Activated CD4-positive, alpha-beta T cell treated with anti-CD3 and anti-CD28 coated beads, Interleukin-2, amount 10 ng/mL, durations not matched to agents 24 days and 14 days (primary cell): ENCODE results near the gene LNX1. TPM values are rescaled to one million over a fixed set of nuclear protein-coding genes. Genes with fewer than 3 reads are reported as not detected.

Source experiments
- DNase-seq: peaks from one replicate; pipeline ENCODE4 v3.0.0; 2022
- H3K27ac Mint-ChIP-seq: one replicate; pipeline ENCODE4 v1.8.0; 2022; ENCODE audit warnings: mild to moderate bottlenecking, mixed read lengths
- H3K27me3 Mint-ChIP-seq: one replicate; pipeline ENCODE4 v1.8.0; 2022; ENCODE audit warnings: mixed read lengths
- H3K36me3 Mint-ChIP-seq: one replicate; pipeline ENCODE4 v1.8.0; 2022; ENCODE audit warnings: low read depth, mild to moderate bottlenecking, mixed read lengths
- H3K4me1 Mint-ChIP-seq: one replicate; pipeline ENCODE4 v1.8.0; 2021; ENCODE audit warnings: mixed read lengths
- H3K4me3 Mint-ChIP-seq: one replicate; pipeline ENCODE4 v1.8.0; 2022; ENCODE audit warnings: mild to moderate bottlenecking, moderate library complexity, mixed read lengths
- H3K9me3 Mint-ChIP-seq: one replicate; pipeline ENCODE4 v1.8.0; 2021; ENCODE audit warnings: mixed read lengths
- intact Hi-C: fragments of 100-400 bp; cut with micrococcal nuclease; formaldehyde crosslinking; loops from one replicate; pipeline ENCODE4 v1.15.1; 2023
- total RNA-seq: library from RNA; stranded (reverse); gene quantifications from 2 replicates; pipeline ENCODE4 v1.2.3, GENCODE V29; 2022

The LNX1 gene
- not detected in 2 replicates for total RNA-seq

DNA sequence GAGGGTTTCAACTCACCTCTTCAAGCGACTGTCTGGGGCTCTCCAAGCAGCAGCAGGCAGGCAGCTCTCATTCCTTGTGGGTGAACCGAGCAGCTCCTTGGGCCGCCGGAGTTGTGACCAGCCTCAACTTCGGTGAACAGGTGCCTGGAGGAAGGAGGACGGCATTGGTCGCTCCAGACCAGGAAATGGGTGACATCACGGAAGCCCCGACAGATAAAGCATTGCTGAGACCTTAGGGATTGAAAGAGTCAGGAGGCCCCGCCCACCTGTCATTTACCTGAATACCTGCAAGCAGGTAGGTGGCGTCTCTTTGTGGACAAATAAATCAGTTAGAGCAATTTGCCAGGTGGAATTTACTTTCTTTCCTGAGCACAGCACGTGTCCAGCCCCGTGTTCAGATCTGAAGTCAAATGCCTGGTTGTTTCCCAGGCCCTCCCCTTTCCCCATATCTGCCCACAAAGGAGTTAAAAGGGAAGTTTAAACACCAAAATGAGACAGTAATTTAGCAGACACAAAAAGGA lies at the start of gene LNX1:
Gene LNX1 (minus strand): TSS at position 115 of the 521 bp plus-strand sequence. CDS start 17,484 bp downstream, outside the sequence.
- intact Hi-C loops, result no loop called here
- Mint-ChIP-seq H3K4me3 (no peak within 1 kb of the TSS), H3K27ac (no peak within 1 kb of the TSS), H3K27me3 (peaks cover 28% of the 10 kb centered on the region), H3K36me3 (no peaks in the 10 kb centered on the region), H3K9me3 (no peaks in the 10 kb centered on the region), H3K4me1 (no peaks in the 10 kb centered on the region)
- DNase-seq, result no peak

DNA sequence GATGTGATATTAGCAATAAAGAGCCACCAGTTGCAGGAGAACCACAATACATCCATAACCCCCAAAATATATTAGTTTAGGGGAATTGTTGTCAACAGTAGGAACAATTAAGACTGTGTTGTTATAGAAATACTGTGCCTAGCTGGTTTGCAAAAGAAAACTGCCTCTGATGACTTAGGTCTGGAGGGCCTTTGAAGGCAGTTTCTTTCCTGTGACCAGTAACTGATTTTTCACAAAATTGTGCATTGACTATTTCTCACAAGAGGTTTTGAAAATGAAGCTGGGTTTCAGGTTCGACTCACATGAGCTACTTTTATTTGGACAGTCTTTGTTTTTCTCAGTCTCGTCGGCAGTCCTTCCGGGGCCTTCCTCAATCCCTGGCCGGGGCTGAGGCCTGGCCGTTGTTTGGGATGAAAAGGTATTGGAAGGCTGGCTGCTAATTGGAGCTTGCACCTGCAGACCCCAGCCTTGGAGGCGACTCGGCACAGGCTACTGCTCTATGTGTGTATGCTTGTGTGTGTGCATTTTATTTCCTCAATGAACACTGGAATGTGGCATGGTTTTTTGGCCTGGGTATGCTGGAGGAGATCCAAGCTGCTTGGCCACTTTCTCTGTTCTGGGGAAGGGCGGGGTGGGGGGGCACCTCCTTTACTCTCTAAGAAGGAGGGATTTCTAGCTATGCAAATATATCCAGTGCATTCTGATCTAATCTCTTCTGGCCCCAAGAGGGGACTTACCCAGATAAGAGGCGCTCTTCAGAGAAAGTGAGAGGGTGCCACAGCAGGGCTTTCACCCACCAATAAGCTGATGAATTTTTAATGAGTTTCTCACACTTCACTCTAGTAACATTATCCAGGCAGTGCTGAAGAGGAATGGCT lies 49.5 kb upstream of the LNX1 start:
- H3K27ac Mint-ChIP-seq, result no peak overlapping the region
- H3K36me3 Mint-ChIP-seq, result no peaks in the 10 kb centered on the region
- H3K9me3 Mint-ChIP-seq, result no peaks in the 10 kb centered on the region
- DNase-seq, result no peak
- intact Hi-C loops, result no loop called here
- no peaks in the 10 kb centered on the region for H3K4me1 Mint-ChIP-seq
- no peak overlapping the region for H3K4me3 Mint-ChIP-seq
- no peaks in the 10 kb centered on the region for H3K27me3 Mint-ChIP-seq

- Mint-ChIP-seq H3K9me3 (no peaks in the 10 kb centered on the region), H3K27me3 (no peaks in the 10 kb centered on the region)
These were observed 47.6 kb upstream of the LNX1 start for GRCh38 chr4:53638919-53639318.

DNA sequence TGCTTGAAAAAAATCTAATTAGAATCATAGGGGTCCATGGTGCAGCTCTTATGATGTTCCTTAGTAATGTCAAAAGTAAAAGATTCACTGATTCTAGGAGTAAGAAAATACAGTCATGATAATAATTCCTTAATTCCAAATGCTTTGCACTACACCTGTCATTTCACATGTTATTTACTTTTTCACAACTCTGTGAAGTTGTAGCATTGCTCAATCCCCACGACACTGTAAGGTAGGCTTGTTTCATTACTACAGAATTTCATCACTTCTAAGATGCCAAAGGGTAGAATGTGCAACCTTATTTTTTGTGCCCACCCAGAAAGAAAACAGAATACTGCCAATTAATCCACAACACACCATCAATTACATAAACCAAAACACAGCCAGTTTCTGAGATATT lies 46.1 kb upstream of the LNX1 start:
- DNase-seq, result no peak
- intact Hi-C loops, result no loop called here
- Mint-ChIP-seq H3K4me1 (no peaks in the 10 kb centered on the region), H3K27ac (no peak overlapping the region), H3K27me3 (peaks cover 2% of the 10 kb centered on the region), H3K36me3 (no peaks in the 10 kb centered on the region), H3K9me3 (no peaks in the 10 kb centered on the region), H3K4me3 (no peak overlapping the region)

More at GRCh38 chr4:53638919-53639318, 47.6 kb upstream of the LNX1 start:
- H3K4me1 Mint-ChIP-seq, result no peaks in the 10 kb centered on the region
- H3K4me3 Mint-ChIP-seq, result no peak overlapping the region
- intact Hi-C loops, result no loop called here
- no peaks in the 10 kb centered on the region for H3K36me3 Mint-ChIP-seq
- no peak for DNase-seq
- H3K27ac Mint-ChIP-seq, result no peak overlapping the region

GRCh38 chr4:53635697-53636483 lies 44.6 kb upstream of the LNX1 start:
- no peak for DNase-seq
- intact Hi-C loops, result no loop called here
- no peaks in the 10 kb centered on the region for H3K36me3 Mint-ChIP-seq
- no peaks in the 10 kb centered on the region for H3K4me1 Mint-ChIP-seq
- peaks cover 2% of the 10 kb centered on the region for H3K27me3 Mint-ChIP-seq
- H3K4me3 Mint-ChIP-seq, result no peak overlapping the region
- no peaks in the 10 kb centered on the region for H3K9me3 Mint-ChIP-seq
- no peak overlapping the region for H3K27ac Mint-ChIP-seq

GRCh38 chr4:53633608-53634007 lies 42.3 kb upstream of the LNX1 start:
- H3K4me3 Mint-ChIP-seq, result no peak overlapping the region
- no peaks in the 10 kb centered on the region for H3K4me1 Mint-ChIP-seq
- peaks cover 5% of the 10 kb centered on the region for H3K27me3 Mint-ChIP-seq
- DNase-seq, result no peak
- no peaks in the 10 kb centered on the region for H3K36me3 Mint-ChIP-seq
- intact Hi-C loops, result no loop called here
- H3K9me3 Mint-ChIP-seq, result no peaks in the 10 kb centered on the region
- H3K27ac Mint-ChIP-seq, result no peak overlapping the region

DNA sequence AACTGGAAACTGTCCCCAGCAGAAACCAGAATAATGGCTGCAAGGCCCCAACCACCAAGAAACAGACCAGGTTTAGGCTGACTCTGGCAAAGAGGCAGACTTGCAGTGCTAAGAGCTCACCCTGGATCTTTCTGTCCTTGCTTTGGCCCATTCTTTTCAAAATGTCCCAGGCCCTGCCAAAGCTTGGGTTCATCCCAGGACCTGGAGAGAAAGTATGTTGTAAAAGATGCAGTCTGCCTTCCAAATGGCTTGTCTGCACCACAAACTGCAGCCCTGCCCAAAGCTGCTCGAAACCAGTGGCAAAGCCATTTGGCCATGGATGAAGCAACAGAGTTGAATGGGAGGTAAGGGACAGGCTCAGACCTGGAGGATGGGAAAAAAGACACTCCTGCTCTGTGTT lies 38.0 kb upstream of the LNX1 start:
- no peak for DNase-seq
- Mint-ChIP-seq H3K9me3 (peaks cover 4% of the 10 kb centered on the region), H3K4me3 (no peak overlapping the region), H3K27me3 (peaks cover 5% of the 10 kb centered on the region), H3K4me1 (no peaks in the 10 kb centered on the region), H3K27ac (no peak overlapping the region), H3K36me3 (no peaks in the 10 kb centered on the region)
- intact Hi-C loops, result no loop called here

- no peaks in the 10 kb centered on the region for H3K4me1 Mint-ChIP-seq
- intact Hi-C loops, result no loop called here
- no peak overlapping the region for H3K4me3 Mint-ChIP-seq
- no peak for DNase-seq
- H3K9me3 Mint-ChIP-seq, result peaks cover 4% of the 10 kb centered on the region
- H3K36me3 Mint-ChIP-seq, result no peaks in the 10 kb centered on the region
- H3K27me3 Mint-ChIP-seq, result peaks cover 3% of the 10 kb centered on the region
- H3K27ac Mint-ChIP-seq, result no peak overlapping the region
These were observed 35.2 kb upstream of the LNX1 start for GRCh38 chr4:53626491-53626890.

GRCh38 chr4:53625888-53626287 lies 34.6 kb upstream of the LNX1 start:
- Mint-ChIP-seq H3K4me3 (no peak overlapping the region), H3K27me3 (peaks cover 3% of the 10 kb centered on the region), H3K9me3 (peaks cover 4% of the 10 kb centered on the region), H3K36me3 (no peaks in the 10 kb centered on the region), H3K4me1 (no peaks in the 10 kb centered on the region), H3K27ac (no peak overlapping the region)
- intact Hi-C loops, result no loop called here
- no peak for DNase-seq

DNA sequence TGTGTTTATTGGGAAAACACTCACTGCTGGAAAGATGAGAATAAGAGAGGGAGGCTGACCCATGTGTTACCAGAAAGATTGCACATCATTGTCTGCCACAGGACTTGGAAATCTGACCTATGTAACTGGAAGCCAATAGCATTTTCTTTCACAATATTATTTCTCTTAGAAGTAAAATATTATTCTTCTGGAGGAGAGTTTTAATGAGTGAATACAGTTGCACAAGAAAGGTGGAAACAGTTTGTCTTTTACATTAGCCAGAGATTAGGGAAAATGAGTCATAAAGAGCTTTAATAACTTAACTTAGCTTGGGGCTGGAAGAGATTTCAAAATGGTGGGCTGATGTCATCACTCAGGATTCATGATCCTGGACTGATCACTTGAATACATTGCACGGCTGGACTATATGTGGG lies 31.5 kb upstream of the LNX1 start:
- Mint-ChIP-seq H3K9me3 (peaks cover 4% of the 10 kb centered on the region), H3K4me3 (no peak overlapping the region), H3K27ac (no peak overlapping the region), H3K27me3 (no peaks in the 10 kb centered on the region), H3K4me1 (no peaks in the 10 kb centered on the region), H3K36me3 (no peaks in the 10 kb centered on the region)
- DNase-seq, result no peak
- intact Hi-C loops, result no loop called here

DNA sequence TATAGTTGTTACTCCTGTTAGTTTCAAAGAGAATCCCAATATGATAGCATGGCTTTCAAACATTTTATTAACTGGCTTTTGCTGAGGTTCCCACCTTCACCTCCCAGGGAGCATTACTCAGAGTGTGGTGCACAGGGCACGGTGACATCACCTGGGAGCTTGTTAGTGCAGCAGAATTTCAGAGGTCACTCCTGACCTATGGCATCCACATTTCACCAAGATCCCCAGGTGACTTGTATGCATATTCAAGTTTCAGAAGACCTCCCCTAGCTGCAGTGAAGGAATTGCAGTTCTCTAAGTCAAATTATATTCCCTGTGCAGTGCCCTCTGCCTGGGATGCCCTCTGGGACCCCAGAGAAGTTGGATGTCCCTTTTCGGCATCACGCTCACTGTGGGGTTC lies 29.7 kb upstream of the LNX1 start:
- Mint-ChIP-seq H3K4me1 (no peaks in the 10 kb centered on the region), H3K9me3 (peaks cover 2% of the 10 kb centered on the region), H3K36me3 (no peaks in the 10 kb centered on the region), H3K4me3 (no peak overlapping the region), H3K27me3 (no peaks in the 10 kb centered on the region), H3K27ac (no peak overlapping the region)
- intact Hi-C loops, result no loop called here
- DNase-seq, result no peak

DNA sequence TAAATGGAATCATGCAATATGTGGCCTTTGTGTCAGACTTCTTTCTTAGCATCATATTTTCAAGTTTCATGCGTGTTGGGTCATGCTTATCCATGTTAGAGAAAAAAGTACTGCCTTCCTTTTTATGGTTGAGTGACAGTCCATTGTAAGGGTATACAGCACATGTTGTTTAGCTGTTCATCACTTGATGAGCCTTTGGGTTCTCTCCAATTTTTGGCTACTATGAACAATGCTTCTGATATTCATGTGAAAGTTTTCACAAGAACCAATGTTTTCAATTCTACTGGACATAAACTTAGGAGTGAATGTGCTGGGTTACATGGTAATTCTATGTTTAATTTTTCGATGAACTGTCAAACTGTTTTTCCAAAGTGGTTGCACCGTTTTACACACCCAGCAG lies 28.1 kb upstream of the LNX1 start:
- no peaks in the 10 kb centered on the region for H3K4me1 Mint-ChIP-seq
- no peaks in the 10 kb centered on the region for H3K9me3 Mint-ChIP-seq
- no peaks in the 10 kb centered on the region for H3K27me3 Mint-ChIP-seq
- no peak for DNase-seq
- no peak overlapping the region for H3K4me3 Mint-ChIP-seq
- no peak overlapping the region for H3K27ac Mint-ChIP-seq
- H3K36me3 Mint-ChIP-seq, result no peaks in the 10 kb centered on the region
- intact Hi-C loops, result no loop called here

- H3K9me3 Mint-ChIP-seq, result peaks cover 7% of the 10 kb centered on the region
- intact Hi-C loops, result no loop called here
- H3K4me3 Mint-ChIP-seq, result no peak overlapping the region
- no peaks in the 10 kb centered on the region for H3K36me3 Mint-ChIP-seq
- H3K27ac Mint-ChIP-seq, result no peak overlapping the region
- H3K4me1 Mint-ChIP-seq, result no peaks in the 10 kb centered on the region
- H3K27me3 Mint-ChIP-seq, result no peaks in the 10 kb centered on the region
- DNase-seq, result no peak
These were observed 27.0 kb upstream of the LNX1 start for GRCh38 chr4:53618321-53618720.

DNA sequence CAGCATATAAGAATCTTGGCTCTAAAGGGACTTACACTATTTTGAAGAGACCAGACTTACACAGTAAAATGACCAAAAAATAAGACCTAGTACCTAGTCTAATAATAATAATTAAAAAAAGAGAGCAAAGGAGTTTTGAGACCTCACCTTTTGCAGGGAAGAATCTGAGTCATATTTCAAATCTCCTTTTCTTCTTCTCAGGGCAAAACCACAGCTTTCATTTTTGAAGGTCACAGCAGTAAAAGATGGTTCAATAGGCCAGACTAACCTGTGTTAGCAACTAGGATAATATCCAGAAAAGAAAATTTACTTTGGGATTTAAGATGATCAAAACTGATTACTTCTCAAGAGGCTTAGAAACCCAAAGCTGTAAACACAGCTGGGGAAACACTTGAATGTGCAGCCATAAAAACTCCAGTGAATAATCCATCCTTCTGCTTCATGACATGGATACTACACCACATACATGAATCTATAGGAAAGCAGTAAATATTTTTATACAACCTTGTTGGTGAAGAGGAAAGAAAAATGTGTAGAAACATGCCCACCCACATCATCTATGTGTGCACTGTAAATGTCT lies 25.9 kb upstream of the LNX1 start:
- no peaks in the 10 kb centered on the region for H3K4me1 Mint-ChIP-seq
- no peak overlapping the region for H3K4me3 Mint-ChIP-seq
- no peak overlapping the region for H3K27ac Mint-ChIP-seq
- peaks cover 9% of the 10 kb centered on the region for H3K9me3 Mint-ChIP-seq
- H3K36me3 Mint-ChIP-seq, result no peaks in the 10 kb centered on the region
- intact Hi-C loops, result no loop called here
- no peak for DNase-seq
- H3K27me3 Mint-ChIP-seq, result no peaks in the 10 kb centered on the region
